Spleen (tissue), 11 donors: ENCODE results near the gene ABHD17C. TPM values are rescaled to one million over a fixed set of nuclear protein-coding genes. Genes with fewer than 3 reads are reported as not detected.

Experiments
- DNase-seq: peaks from one replicate; pipeline ENCODE4 v3.0.0-alpha.2; 2020
- H3K27ac ChIP-seq, 8 donors: fragments of 200-600 bp; sonication (generic) in 7 of 8; 1 replicate in 4 of 8; 2 replicates in 4 of 8; pipeline versions ENCODE4 v1.5.0 to v1.8.0; 2016 to 2021; ENCODE audit warnings: inconsistent platforms in 4 of 8, mild to moderate bottlenecking in 4 of 8, moderate library complexity in 1 of 8
- H3K27me3 ChIP-seq, 7 donors: fragments of 200-600 bp; sonication (generic) in 6 of 7; replicated peaks in 1 of 7; 1 replicate in 4 of 7; 2 replicates in 3 of 7; pipeline versions ENCODE4 v1.5.0 to v1.8.0; 2016 to 2021; ENCODE audit warnings: inconsistent platforms in 3 of 7, mild to moderate bottlenecking in 1 of 7
- H3K36me3 ChIP-seq, 6 donors: fragments of 200-600 bp; sonication (generic) in 5 of 6; 1 replicate in 4 of 6; 2 replicates in 2 of 6; pipeline versions ENCODE4 v1.5.0 to v1.8.0; 2016 to 2021; ENCODE audit warnings: inconsistent platforms in 2 of 6
- H3K4me1 ChIP-seq, 6 donors: fragments of 200-600 bp; sonication (generic) in 5 of 6; 1 replicate in 3 of 6; 2 replicates in 3 of 6; pipeline versions ENCODE4 v1.5.0 to v1.8.0; 2016 to 2021; ENCODE audit warnings: inconsistent platforms in 3 of 6
- H3K4me3 ChIP-seq, 8 donors: fragments of 200-600 bp; sonication (generic) in 7 of 8; 1 replicate in 4 of 8; 2 replicates in 4 of 8; pipeline versions ENCODE4 v1.5.0 to v1.8.0; 2016 to 2021; ENCODE audit warnings: inconsistent platforms in 4 of 8, mild to moderate bottlenecking in 4 of 8, moderate library complexity in 2 of 8
- H3K9me3 ChIP-seq, 8 donors: fragments of 200-600 bp; sonication (generic) in 7 of 8; 1 replicate in 4 of 8; 2 replicates in 4 of 8; pipeline versions ENCODE4 v1.5.0 to v1.8.0; 2016 to 2021; ENCODE audit warnings: inconsistent platforms in 4 of 8
- CTCF ChIP-seq, 11 experiments: fragments of 200-600 bp in 7 of 11; fragments of 450-650 bp in 4 of 11; sonication (generic) in 4 of 11; IDR thresholded peaks in 8 of 11; conservative IDR thresholded peaks in 3 of 11; 1 replicate in 7 of 11; 2 replicates in 4 of 11; pipeline versions ENCODE4 v1.4.0 to v1.8.0; 2016 to 2021; ENCODE audit warnings: antibody characterized with exemption in 11 of 11, inconsistent platforms in 4 of 11, mild to moderate bottlenecking in 1 of 11
- POLR2A ChIP-seq, 3 donors: fragments of 450-650 bp; IDR thresholded peaks; one replicate each; pipeline ENCODE4 v1.5.1; 2017; ENCODE audit warnings: antibody characterized with exemption in 3 of 3, mild to moderate bottlenecking in 1 of 3
- POLR2AphosphoS5 ChIP-seq, 3 donors: sonication (generic); formaldehyde crosslinking; IDR thresholded peaks; one replicate each; pipeline ENCODE4 v1.5.1; 2017; ENCODE audit warnings: antibody characterized with exemption in 3 of 3
- WGBS, 5 donors: extraction: QIAGEN DNeasy Blood & Tissue Kit in 3 of 5; methylation state at CpG; one replicate each; pipeline versions ENCODE4 v1.1.5 to v1.1.7; 2013 to 2018; 5-methylcytosine and 5-hydroxymethylcytosine counted together
- intact Hi-C: fragments of 100-400 bp; cut with DNase I; formaldehyde crosslinking; loops from one replicate; pipeline ENCODE4 v1.15.0; 2023; ENCODE audit warnings: low total_unique reads
- polyA plus RNA-seq, 3 donors: library from polyadenylated mRNA; stranded (reverse); fragments of 200-250 nt; gene quantifications; one replicate each; pipeline ENCODE4 v1.2.1, GENCODE V29; 2013
- total RNA-seq, 7 donors: library from RNA; depleted of rRNA in 3 of 7; stranded (reverse); fragments of >200 nt in 3 of 7; fragmentation: NEBNext Ultra II Directional in 4 of 7; extraction: Animal tissue kit (Norgen Biotek cat#: 25700) in 4 of 7; gene quantifications; one replicate each; pipeline versions ENCODE4 v1.1.0 to v1.2.1, GENCODE V29; 2016 to 2021
- donor health status: healthy with polysubstance abuse.
- donor health status: DM: no; HTN: no; CAD: no; lungs with moderate emphysema.
- donor health status: DM: no; HTN: no; CAD: no.
- donor health status: Bipolar disorder and iron deficiency.
- donor health status: healthy.
- donor health status: DM: no; HTN: no; CAD: no.
- donor health status: DM: yes; HTN: yes; CAD: no.

Gene ABHD17C
- total and polyA plus RNA-seq, 10 donors: 4.2 to 17.0 (median 10.9) TPM

GRCh38 chr15:80727196-80727595 lies 32.1 kb downstream of the ABHD17C start:
- TF ChIP-seq POLR2AphosphoS5 (IDR thresholded peaks at IDR 0.05) (no peak), POLR2A (IDR thresholded peaks at IDR 0.05) (no peak), CTCF (IDR thresholded peaks at IDR 0.05 in 8 of 11, conservative IDR thresholded peaks at IDR 0.05 in 3 of 11) (no peak)
- Histone ChIP-seq H3K27ac (no peak overlapping the region), H3K9me3 (no peaks in the 10 kb centered on the region), H3K27me3 (no peaks in the 10 kb centered on the region), H3K36me3 (no peaks in the 10 kb centered on the region), H3K4me1 (peaks cover 0 to 19% (median 4%) of the 10 kb centered on the region in 6 donors), H3K4me3 (no peak overlapping the region)
- 76 to 81% (median 79%) methylated on average over 4 of the region's 4 CpGs for WGBS, 5 donors
- intact Hi-C loops: no loop called here
- no peak for DNase-seq

- WGBS, 5 donors: 93 to 97% (median 95%) methylated on average over 5 of the region's 5 CpGs
Observed at GRCh38 chr15:80727596-80727995, 32.5 kb downstream of the ABHD17C start.

GRCh38 chr15:80730387-80730786 lies 35.3 kb downstream of the ABHD17C start:
- H3K4me1 ChIP-seq: peaks cover 0 to 50% (median 27%) of the 10 kb centered on the region in 6 donors
- DNase-seq: no peak

More at GRCh38 chr15:80727596-80727995, 32.5 kb downstream of the ABHD17C start:
- no peaks in the 10 kb centered on the region for H3K9me3 ChIP-seq
- intact Hi-C loops: no loop called here
- no peak for DNase-seq
- no peaks in the 10 kb centered on the region for H3K36me3 ChIP-seq
- no peaks in the 10 kb centered on the region for H3K27me3 ChIP-seq
- TF ChIP-seq CTCF (IDR thresholded peaks at IDR 0.05 in 8 of 11, conservative IDR thresholded peaks at IDR 0.05 in 3 of 11) (no peak), POLR2AphosphoS5 (IDR thresholded peaks at IDR 0.05) (no peak), POLR2A (IDR thresholded peaks at IDR 0.05) (no peak)
- no peak overlapping the region for H3K27ac ChIP-seq
- no peak overlapping the region for H3K4me3 ChIP-seq
- peaks cover 0 to 23% (median 8%) of the 10 kb centered on the region in 6 donors for H3K4me1 ChIP-seq

GRCh38 chr15:80730926-80731325 lies 35.8 kb downstream of the ABHD17C start:
- Histone ChIP-seq H3K27me3 (no peaks in the 10 kb centered on the region), H3K36me3 (no peaks in the 10 kb centered on the region), H3K9me3 (no peaks in the 10 kb centered on the region), H3K4me3 (no peak overlapping the region), H3K27ac (peak overlapping the region in 6 of 8 donors; percentile 41 to 78 (median 58)), H3K4me1 (peaks cover 0 to 56% (median 30%) of the 10 kb centered on the region in 6 donors)
- no peak for TF ChIP-seq POLR2A (IDR thresholded peaks at IDR 0.05)
- TF ChIP-seq CTCF (IDR thresholded peaks at IDR 0.05 in 8 of 11, conservative IDR thresholded peaks at IDR 0.05 in 3 of 11): no peak
- TF ChIP-seq POLR2AphosphoS5 (IDR thresholded peaks at IDR 0.05): no peak
- no peak for DNase-seq
- WGBS, 5 donors: 48 to 75% (median 52%) methylated on average over 6 of the region's 6 CpGs
- intact Hi-C loops: no loop called here

More at GRCh38 chr15:80730387-80730786, 35.3 kb downstream of the ABHD17C start:
- intact Hi-C loops: no loop called here
- H3K27ac ChIP-seq: peak overlapping the region in 6 of 8 donors; percentile 41 to 78 (median 58)
- TF ChIP-seq POLR2A (IDR thresholded peaks at IDR 0.05) (no peak), CTCF (IDR thresholded peaks at IDR 0.05 in 8 of 11, conservative IDR thresholded peaks at IDR 0.05 in 3 of 11) (no peak), POLR2AphosphoS5 (IDR thresholded peaks at IDR 0.05) (no peak)
- 76 to 88% (median 83%) methylated on average over 7 of the region's 7 CpGs for WGBS, 5 donors
- H3K9me3 ChIP-seq: no peaks in the 10 kb centered on the region
- no peaks in the 10 kb centered on the region for H3K36me3 ChIP-seq
- H3K27me3 ChIP-seq: no peaks in the 10 kb centered on the region
- H3K4me3 ChIP-seq: no peak overlapping the region
